GM19463 (cell line): Measurements from ENCODE around the gene ZFTA.
A peak's percentile ranks its signal among the peaks of the same experiment; 100 is the strongest.
"Not testable (repeated sequence)": the region's sequence is repeated elsewhere in the genome, so short reads cannot be mapped to it uniquely, and the experiment has no call there.

ENCODE experiments used
- ATAC-seq: cut with Tn5 transposase; IDR thresholded peaks from one replicate; pipeline ENCODE4 v1.9.1; 2021; ENCODE audit warnings: mild to moderate bottlenecking, moderate library complexity; ENCODE audit not compliant: unreplicated experiment

ZFTA gene

GRCh38 chr11:63768237-63769041, at the start of gene ZFTA:
TSS of gene ZFTA (minus strand) at chr11:63768775. CDS start at chr11:63768622, 153 bp downstream.
- ATAC-seq: peak; percentile 56

GRCh38 chr11:63817758-63818498, 49.4 kb upstream of the ZFTA start:
- no peak for ATAC-seq

GRCh38 chr11:63816732-63817131, 48.2 kb upstream of the ZFTA start:
- no peak for ATAC-seq

GRCh38 chr11:63816166-63816565, 47.6 kb upstream of the ZFTA start:
- ATAC-seq: no peak

- no peak for ATAC-seq
These were observed 45.8 kb upstream of the ZFTA start for GRCh38 chr11:63814383-63814736.

GRCh38 chr11:63813563-63814382, 45.2 kb upstream of the ZFTA start:
- peak; percentile 34 for ATAC-seq

GRCh38 chr11:63813035-63813562, 44.5 kb upstream of the ZFTA start, which contains the start of gene SPINDOC:
TSS of gene SPINDOC (plus strand) at chr11:63813456. CDS start at chr11:63813687, 231 bp downstream.
- ATAC-seq: peak; percentile 86

GRCh38 chr11:63811522-63811921, 42.9 kb upstream of the ZFTA start:
- ATAC-seq: no peak

GRCh38 chr11:63810383-63810782, 41.8 kb upstream of the ZFTA start:
- not testable (repeated sequence) for ATAC-seq

- no peak for ATAC-seq
These were observed 37.4 kb upstream of the ZFTA start for GRCh38 chr11:63805844-63806415.

- ATAC-seq: no peak
These were observed 35.7 kb upstream of the ZFTA start for GRCh38 chr11:63804259-63804658.

GRCh38 chr11:63802637-63803414, 34.3 kb upstream of the ZFTA start:
- ATAC-seq: no peak

GRCh38 chr11:63800921-63801320, 32.3 kb upstream of the ZFTA start:
- ATAC-seq: no peak

- no peak for ATAC-seq
These were observed 26.5 kb upstream of the ZFTA start for GRCh38 chr11:63795066-63795465.

- no peak for ATAC-seq
These were observed 24.6 kb upstream of the ZFTA start for GRCh38 chr11:63793161-63793560.

GRCh38 chr11:63791495-63792167, 23.1 kb upstream of the ZFTA start:
- no peak for ATAC-seq

GRCh38 chr11:63785823-63786222, 17.2 kb upstream of the ZFTA start:
- no peak for ATAC-seq

GRCh38 chr11:63783925-63784592, 15.5 kb upstream of the ZFTA start:
- ATAC-seq: no peak

- ATAC-seq: no peak
These were observed 14.2 kb upstream of the ZFTA start for GRCh38 chr11:63782749-63783148.
